ENCODE results near the gene NFKBIA.

Gene NFKBIA

DNA sequence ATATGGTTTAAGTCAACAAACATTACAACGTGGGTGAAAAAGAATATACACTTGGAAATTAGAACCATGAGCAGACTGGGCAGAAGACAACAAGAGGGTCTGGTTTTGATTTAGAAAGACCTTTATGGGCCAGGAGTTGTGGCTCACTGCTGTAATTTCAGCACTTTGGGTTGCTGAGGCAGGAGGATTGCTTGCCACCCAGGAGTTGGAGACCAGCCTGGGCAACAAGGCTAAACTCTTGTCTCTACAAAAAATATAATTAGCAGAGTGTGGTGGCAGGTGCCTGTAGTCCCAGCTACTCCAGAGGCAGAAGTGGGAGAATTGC is 2.7 kb upstream of the NFKBIA start:
- Histone ChIP-seq H3K36me3 (peaks cover 14 to 17% (median 14%) of the 10 kb centered on the region in 3 donors), H3K4me3 (no peak overlapping the region), H3K4me1 (peaks cover 0 to 22% (median 11%) of the 10 kb centered on the region in 4 donors), H3K27me3 (no peaks in the 10 kb centered on the region), H3K9me3 (no peaks in the 10 kb centered on the region), H3K27ac (no peak overlapping the region)
- intact Hi-C loops (cut with DNase I; ENCODE audit: low total_unique reads) = loop anchor here (5.0 kb wide), 2 partner anchors 195 to 285 kb away; partner anchors contain the start of genes PPP2R3C and PRORP
- DNase-seq = no peak
- TF ChIP-seq, protein P1, sequence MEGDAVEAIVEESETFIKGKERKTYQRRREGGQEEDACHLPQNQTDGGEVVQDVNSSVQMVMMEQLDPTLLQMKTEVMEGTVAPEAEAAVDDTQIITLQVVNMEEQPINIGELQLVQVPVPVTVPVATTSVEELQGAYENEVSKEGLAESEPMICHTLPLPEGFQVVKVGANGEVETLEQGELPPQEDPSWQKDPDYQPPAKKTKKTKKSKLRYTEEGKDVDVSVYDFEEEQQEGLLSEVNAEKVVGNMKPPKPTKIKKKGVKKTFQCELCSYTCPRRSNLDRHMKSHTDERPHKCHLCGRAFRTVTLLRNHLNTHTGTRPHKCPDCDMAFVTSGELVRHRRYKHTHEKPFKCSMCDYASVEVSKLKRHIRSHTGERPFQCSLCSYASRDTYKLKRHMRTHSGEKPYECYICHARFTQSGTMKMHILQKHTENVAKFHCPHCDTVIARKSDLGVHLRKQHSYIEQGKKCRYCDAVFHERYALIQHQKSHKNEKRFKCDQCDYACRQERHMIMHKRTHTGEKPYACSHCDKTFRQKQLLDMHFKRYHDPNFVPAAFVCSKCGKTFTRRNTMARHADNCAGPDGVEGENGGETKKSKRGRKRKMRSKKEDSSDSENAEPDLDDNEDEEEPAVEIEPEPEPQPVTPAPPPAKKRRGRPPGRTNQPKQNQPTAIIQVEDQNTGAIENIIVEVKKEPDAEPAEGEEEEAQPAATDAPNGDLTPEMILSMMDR (IDR thresholded peaks at IDR 0.05) = no peak

DNA sequence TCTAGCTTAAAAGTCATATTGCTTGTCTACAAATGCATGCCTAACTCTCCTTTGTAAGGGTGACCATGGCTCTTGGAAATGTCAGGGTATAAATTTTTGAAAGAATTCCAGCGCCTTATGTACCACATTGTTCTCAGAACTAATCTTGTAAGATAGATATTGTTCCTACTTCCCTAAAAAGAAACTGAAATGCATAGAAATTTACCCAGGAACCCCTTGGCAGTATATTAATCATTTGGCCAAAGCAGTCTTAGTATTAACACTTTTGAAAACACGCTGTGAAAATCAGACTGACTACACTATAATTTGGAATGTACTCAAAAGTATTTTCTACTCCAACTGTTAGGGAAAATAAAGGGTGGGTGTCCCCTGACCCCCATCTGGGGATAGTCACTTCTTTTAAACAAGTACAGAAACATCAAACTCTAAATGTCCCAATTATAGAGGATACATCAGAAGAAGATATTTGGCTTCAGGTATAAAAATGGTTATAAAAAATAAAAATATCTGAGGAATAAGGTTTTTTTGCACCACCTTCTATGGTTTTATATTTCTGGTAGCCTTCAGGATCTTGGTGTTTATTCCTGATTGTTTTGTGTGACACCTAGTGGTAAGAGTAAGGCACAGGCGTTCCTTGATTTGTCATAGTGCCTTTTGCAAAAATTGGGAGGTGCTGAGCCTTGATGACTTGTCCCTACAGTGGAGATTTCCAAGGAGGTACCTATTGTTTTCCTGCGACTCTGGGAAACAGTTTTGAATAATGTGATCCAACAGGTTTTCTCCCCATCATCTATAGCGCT is 2.2 kb upstream of the NFKBIA start:
- Histone ChIP-seq H3K27me3 (no peaks in the 10 kb centered on the region), H3K4me3 (no peak overlapping the region), H3K9me3 (no peaks in the 10 kb centered on the region), H3K27ac (peak overlapping the region; percentile 96 to 98), H3K4me1 (peaks cover 0 to 22% (median 13%) of the 10 kb centered on the region in 4 donors), H3K36me3 (peaks cover 19 to 23% (median 20%) of the 10 kb centered on the region in 3 donors)
- DNase-seq = no peak
- intact Hi-C loops (cut with DNase I; ENCODE audit: low total_unique reads) = loop anchor here (5.0 kb wide), 2 partner anchors 194 to 284 kb away; partner anchors contain the start of genes PPP2R3C and PRORP
- TF ChIP-seq, protein P1 (IDR thresholded peaks at IDR 0.05) = peak; percentile 81 to 83

DNA sequence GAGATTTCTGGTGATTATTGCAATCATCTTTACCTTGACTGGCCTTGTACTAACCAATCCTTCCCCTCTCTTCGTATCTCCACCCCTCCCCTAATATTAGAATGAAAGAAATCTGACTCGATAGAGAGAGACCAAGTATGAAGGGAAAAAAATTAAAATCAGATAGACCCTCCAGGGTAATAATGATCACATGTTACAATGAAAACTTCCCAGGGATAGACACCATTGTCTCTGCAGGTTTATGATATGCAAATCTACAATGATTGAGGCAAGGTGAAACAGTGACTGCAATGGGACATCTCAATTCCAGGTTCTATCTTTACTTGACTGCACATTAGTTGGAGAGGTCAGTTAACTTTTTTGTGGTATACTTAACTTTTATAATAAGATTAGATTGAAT is 1.5 kb upstream of the NFKBIA start:
- H3K4me3 ChIP-seq = peak overlapping the region; percentile 70 to 90
- peaks cover 0 to 25% (median 17%) of the 10 kb centered on the region in 4 donors for H3K4me1 ChIP-seq
- peak overlapping the region; percentile 96 to 98 for H3K27ac ChIP-seq
- no peaks in the 10 kb centered on the region for H3K27me3 ChIP-seq
- intact Hi-C loops (cut with DNase I; ENCODE audit: low total_unique reads) = loop anchor here (5.0 kb wide), 2 partner anchors 194 to 284 kb away; partner anchors contain the start of genes PPP2R3C and PRORP
- DNase-seq = no peak
- peaks cover 26 to 29% (median 26%) of the 10 kb centered on the region in 3 donors for H3K36me3 ChIP-seq
- TF ChIP-seq, protein P1 (IDR thresholded peaks at IDR 0.05) = no peak
- H3K9me3 ChIP-seq = no peaks in the 10 kb centered on the region

DNA sequence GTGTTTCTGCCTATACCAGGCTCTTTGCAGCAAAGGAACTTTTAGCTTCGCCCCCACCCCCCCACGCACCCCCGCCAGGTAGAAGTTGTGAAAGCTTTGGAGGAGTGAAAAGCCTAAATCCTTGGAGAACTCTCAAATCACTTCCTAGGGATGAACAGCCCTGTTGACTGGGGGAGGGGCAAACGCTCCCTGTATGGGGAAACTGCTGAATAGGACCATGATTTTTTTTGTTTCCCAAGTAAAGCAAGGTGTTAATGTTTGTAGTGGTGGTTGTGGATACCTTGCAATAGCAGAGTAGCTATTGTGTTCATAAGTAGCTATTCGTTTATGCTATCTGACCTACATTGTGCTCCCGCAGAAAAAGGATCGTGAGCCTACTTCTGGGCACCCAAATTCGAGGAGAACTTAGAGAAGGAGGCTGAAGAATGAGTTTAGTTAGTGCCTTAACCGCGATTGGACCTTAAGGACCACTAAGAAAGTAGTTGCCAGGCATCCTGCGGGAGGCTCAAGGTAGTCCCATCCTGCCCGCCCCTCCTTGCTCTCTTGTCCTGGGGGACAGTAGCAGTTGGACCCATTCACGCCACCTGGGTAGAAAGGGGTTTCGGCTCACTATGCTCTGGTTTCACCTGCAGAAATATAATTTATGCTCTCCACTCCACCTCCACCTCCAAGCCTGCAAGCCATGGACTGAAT is 901 bp upstream of the NFKBIA start:
- TF ChIP-seq, protein P1 (IDR thresholded peaks at IDR 0.05) = no peak
- Histone ChIP-seq H3K4me1 (peaks cover 0 to 32% (median 23%) of the 10 kb centered on the region in 4 donors), H3K27me3 (no peaks in the 10 kb centered on the region), H3K9me3 (no peaks in the 10 kb centered on the region), H3K36me3 (peaks cover 32 to 35% (median 32%) of the 10 kb centered on the region in 3 donors), H3K4me3 (peak overlapping the region; percentile 70 to 90), H3K27ac (peak overlapping the region; percentile 96 to 98)
- peak; percentile 70 to 83 for DNase-seq
- intact Hi-C loops (cut with DNase I; ENCODE audit: low total_unique reads) = loop anchor here (2.0 to 5.0 kb wide), 4 partner anchors 69 to 283 kb away; partner anchors contain the start of genes PPP2R3C, PRORP and PSMA6

DNA sequence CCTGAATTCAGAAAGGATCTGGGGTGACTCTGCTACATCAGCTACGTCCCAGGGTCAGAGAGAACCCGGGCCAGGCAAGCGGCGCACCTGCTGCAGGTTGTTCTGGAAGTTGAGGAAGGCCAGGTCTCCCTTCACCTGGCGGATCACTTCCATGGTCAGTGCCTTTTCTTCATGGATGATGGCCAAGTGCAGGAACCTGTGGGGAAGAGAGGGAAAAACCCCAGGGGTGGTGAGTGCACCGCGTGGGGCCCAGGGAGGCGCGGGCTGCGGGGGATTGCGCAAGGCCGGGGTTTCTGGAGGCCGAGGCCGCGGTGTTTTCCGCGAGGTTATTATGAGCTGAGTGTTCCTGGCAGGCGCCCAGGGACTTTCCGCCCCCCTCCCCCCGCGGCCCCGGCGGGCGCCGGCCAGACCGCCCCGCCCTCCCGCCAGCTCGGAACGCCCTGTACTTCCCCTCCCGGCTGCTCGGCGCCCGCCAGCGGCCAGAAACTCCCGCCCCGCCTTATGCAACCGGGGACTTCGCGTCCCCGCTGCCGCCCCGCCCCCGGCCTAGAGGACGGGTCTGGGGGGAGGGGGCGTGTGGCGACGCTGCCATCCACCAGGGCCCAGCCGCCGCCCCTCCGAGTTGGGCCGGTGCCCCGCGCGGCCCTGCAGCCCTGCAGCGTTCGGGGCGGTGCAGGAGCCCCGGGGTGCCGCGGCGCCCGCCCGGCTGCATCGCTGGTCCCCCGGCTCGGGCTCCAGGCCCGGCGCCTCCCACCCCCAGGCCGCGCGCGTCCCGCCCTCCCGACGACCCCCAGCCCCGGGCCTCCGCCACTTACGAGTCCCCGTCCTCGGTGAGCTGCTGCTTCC is 723 bp downstream of the NFKBIA start:
- intact Hi-C loops (cut with DNase I; ENCODE audit: low total_unique reads) = loop anchor here (2.0 kb wide), 2 partner anchors 67 to 111 kb away; partner anchors contain the start of gene PSMA6
- H3K27me3 ChIP-seq = no peaks in the 10 kb centered on the region
- TF ChIP-seq, protein P1 (IDR thresholded peaks at IDR 0.05) = no peak
- H3K4me1 ChIP-seq = peaks cover 0 to 47% (median 34%) of the 10 kb centered on the region in 4 donors
- H3K27ac ChIP-seq = peak overlapping the region; percentile 96 to 98
- peak overlapping the region; percentile 70 to 90 for H3K4me3 ChIP-seq
- no peaks in the 10 kb centered on the region for H3K9me3 ChIP-seq
- peak; percentile 95 to 99 for DNase-seq
- H3K36me3 ChIP-seq = peaks cover 48 to 50% (median 48%) of the 10 kb centered on the region in 3 donors

All from tibial artery (tissue), 4 donors.